Cardiac fibroblast (primary cell): ENCODE results near the gene ISYNA1.

Experiments used
- DNase-seq, 2 donors: peaks; one replicate each; pipeline versions ENCODE4 v3.0.0 to v3.0.0-alpha.2; 2010; ENCODE audit warnings: low read depth in 2 of 2
- H3K4me3 ChIP-seq, 2 donors: replicated peaks in 1 of 2; 1 replicate in 1 of 2; 2 replicates in 1 of 2; pipeline ENCODE4 v1.5.1; 2011; ENCODE audit warnings: low read depth in 2 of 2, low read length in 2 of 2, mild to moderate bottlenecking in 2 of 2, moderate library complexity in 1 of 2
- TF ChIP-seq, protein P1 (sequence below): IDR thresholded peaks from one replicate; pipeline ENCODE4 v1.5.1; 2011; ENCODE audit warnings: low read depth, mild to moderate bottlenecking, low read length, inconsistent platforms

The ISYNA1 gene

DNA sequence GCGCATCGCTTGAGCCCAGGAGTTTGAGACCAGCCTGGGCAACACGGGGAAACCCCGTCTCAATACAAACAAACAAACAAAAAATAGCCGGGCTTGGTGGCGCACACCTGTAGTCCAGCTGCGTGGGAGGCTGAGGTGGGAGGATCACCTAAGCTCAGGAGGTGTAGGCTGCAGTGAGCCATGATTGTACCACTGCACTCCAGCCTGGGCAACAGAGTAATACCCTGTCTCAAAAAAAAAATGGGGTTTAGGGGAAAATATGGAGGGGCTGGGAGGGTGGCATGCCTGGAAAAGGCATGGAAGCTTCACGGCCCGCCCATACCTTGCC, 1.9 kb upstream of the ISYNA1 start:
- TF ChIP-seq, protein P1, sequence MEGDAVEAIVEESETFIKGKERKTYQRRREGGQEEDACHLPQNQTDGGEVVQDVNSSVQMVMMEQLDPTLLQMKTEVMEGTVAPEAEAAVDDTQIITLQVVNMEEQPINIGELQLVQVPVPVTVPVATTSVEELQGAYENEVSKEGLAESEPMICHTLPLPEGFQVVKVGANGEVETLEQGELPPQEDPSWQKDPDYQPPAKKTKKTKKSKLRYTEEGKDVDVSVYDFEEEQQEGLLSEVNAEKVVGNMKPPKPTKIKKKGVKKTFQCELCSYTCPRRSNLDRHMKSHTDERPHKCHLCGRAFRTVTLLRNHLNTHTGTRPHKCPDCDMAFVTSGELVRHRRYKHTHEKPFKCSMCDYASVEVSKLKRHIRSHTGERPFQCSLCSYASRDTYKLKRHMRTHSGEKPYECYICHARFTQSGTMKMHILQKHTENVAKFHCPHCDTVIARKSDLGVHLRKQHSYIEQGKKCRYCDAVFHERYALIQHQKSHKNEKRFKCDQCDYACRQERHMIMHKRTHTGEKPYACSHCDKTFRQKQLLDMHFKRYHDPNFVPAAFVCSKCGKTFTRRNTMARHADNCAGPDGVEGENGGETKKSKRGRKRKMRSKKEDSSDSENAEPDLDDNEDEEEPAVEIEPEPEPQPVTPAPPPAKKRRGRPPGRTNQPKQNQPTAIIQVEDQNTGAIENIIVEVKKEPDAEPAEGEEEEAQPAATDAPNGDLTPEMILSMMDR = no peak
- DNase-seq = no peak
- no peak overlapping the region for H3K4me3 ChIP-seq

DNA sequence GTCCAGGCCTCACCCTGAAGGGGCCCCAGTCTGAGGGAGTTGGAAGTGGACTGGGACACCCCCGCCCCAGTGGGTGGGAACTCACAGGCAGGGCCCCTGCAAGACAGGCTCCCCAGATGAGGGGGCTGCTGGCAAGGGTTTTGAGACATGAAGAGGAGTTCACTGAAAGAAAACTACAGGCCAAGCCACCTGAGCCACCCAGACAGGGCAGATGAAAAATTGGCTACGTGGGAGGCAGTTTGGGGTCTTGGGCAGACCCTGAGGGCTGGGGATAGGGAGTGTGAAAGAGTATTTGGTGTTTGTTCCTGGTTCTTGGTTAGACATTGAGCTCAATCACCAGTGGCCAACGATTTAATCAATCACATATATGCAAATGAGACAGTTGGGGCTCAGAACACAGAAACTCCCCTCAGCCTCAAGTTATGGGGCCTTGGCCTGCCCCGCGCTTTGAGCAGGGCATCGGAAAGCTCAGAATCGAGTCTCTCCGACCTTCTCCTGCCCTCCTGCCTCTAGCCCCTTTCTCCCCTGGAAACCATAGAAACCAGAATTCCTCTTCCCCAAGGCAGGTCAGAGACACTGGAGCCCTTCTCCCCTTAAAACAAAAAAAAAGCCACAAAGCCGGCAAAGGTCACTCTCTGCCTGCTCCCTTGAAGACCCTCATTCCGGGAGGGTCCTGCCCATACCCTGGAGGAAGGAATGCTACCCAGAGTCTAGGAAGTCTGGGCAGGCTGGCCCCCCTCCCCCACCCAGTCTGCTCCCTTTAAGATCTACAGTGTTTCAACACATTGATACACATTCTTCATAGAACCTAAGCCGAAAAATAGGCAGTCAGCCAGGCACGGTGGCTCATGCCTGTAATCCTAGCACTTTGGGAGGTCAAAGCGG, 1.3 kb upstream of the ISYNA1 start:
- peak; percentile 60 to 62 for DNase-seq
- TF ChIP-seq, protein P1 = no peak
- H3K4me3 ChIP-seq = no peak overlapping the region

DNA sequence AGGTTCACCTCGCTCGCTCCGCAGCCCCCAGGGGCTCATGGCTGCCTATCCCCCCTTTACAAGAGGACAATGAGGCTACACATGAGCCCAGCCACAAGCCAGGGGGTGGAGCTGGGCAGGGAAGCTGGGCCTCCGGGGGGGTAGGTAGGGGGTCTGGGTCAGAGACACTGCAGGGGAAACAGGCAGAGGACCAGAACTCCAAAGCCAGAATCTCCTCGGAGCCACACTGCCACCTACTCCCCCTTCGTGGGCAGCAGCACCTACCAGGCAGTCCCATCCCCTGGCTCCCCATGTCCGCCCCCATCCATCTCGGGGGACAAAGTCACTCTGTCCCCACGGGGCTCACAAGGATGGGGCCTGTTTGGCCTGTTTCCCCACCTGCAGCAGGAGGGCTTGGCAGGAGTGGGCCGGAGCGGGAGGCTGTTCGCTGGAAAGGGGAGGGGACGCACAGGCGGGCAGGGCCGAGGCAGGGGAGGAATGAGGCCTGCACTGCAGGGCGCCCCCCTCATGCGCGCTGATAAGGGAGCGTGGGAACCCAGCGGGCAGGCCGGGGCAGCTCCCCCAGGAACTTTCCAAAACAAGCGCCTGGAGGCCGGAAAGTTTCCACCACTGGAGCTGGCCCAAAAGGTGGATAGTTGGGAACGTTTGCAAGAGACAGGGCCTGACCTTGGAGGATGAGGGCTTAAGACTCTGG, 545 bp upstream of the ISYNA1 start:
- peak overlapping the region in 1 of 2 donors; percentile 25 for H3K4me3 ChIP-seq
- DNase-seq = peak in 1 of 2 donors; percentile 88
- TF ChIP-seq, protein P1 = no peak

DNA sequence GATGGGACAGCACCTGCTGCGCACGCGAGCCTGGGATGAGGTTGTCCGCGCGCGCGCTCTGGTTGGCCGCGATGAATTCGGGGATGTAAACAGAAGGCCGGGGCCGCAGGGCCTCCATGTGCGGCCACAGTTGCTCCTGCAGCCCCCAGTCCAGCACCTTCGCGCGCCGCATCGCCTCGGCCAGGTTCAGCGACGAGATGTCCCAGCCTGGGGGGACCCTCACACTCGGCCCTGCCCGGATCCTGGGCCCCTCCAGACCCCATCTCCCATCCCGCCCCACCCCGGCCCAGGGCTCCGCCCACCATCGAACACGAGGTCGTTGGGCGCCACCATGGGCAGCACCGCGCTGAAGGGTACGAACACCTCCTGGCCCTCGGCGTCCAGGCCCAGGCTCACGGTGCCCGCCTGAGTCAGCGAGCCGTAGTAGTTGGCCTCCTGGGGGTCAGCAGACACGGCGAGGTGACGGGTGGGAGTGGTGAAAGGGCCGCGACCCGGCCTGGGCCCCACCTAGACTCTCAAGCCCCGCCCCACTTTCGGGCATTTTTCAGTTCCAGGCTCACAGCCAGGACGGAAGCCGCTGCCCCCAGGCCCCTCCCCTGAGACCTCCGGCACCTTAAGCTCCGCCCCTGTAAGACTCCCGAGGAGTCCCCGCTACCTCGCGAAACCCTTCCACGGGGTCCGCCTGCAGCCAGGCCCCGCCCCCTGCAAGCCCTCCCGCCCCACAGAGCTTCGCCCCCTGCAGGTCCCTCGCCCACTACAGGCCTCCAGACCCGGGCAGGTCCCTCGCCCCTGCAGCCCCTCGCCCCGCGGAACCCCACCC, 1.1 kb downstream of the ISYNA1 start:
- TF ChIP-seq, protein P1 = no peak
- DNase-seq = peak; percentile 84 to 96
- peak overlapping the region; percentile 52 to 77 for H3K4me3 ChIP-seq

DNA sequence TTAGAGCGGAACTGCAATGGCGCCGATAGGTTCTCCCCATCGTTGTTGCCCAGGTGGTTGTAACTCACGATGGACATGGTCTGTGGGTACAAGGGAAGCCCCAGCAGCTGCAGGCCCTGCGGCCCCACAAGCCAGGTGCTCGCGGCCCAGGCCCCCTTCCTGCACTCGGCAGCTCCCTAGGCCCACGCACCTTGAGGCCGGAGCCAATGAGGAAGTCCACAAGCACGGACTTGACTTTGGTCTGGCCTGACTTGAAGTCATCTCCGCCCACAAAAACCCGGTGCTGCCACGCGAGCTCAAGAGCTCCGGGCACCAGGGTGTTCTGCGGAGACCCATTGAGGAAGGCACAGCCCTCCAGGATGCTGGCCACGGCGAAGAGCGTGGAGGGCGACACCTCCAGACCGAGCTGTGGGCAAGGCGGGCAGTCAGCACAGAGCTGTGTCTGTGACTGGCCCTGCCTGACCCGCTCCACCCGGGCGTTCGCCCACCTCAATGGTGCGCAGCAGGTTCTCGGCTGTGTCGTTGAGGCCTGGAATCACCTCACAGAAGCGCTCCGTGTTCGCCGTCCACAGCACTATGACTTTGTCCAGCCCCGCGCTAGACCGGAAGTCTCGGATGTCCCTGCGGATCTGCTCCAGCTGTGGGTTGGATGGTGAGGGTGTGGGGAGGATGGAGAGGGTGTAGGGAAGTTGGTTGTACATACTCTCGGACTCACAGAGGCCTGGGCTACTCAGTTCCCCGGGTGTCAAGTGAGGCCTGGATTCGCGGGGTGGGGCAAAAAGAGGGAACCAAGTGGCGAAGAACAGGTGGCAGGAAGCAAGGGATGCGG, 1.9 kb downstream of the ISYNA1 start:
- TF ChIP-seq, protein P1 = no peak
- no peak for DNase-seq
- peak overlapping the region in 1 of 2 donors; percentile 77 for H3K4me3 ChIP-seq
